SW 1271 (cell line): ENCODE measurements around the gene SMOC1.

Experiments
- DNase-seq, 2 experiments: peaks; one replicate each; lab custom pipeline; 2025; lab: John Stamatoyannopoulos, UW

The SMOC1 gene

DNA sequence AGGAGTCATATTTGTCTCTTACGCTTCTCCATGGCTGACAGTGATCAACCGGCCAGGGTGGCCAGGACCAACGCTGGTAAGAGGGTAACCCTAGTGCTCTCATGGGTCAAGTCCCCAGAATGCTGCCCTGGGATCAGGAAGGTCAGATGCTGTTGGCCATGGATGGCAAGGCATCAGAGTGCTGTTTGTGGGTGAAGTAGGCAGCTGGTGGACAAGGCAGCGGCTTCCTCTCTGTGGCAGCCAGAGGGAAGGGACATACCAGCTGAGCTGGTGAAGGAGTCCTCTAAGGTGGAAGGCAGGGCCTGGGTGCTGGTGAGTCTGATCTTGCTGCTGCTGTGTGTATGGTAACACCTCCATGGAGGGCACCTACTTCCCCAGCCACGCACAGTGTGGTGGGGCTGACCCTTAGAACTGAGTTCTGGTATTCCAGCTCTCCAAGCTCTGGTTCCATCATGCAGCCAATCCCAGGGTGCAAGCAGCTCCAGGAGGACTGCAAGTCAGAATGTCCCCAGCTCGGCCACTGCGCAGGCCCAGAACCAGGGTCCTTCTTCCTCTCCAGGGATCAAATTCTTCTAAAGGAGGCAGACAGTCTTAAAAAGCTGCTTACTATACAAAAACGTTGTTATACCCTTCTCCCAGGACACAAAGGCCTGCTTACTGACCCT, 13.4 kb upstream of the SMOC1 start:
- no peak for DNase-seq

DNA sequence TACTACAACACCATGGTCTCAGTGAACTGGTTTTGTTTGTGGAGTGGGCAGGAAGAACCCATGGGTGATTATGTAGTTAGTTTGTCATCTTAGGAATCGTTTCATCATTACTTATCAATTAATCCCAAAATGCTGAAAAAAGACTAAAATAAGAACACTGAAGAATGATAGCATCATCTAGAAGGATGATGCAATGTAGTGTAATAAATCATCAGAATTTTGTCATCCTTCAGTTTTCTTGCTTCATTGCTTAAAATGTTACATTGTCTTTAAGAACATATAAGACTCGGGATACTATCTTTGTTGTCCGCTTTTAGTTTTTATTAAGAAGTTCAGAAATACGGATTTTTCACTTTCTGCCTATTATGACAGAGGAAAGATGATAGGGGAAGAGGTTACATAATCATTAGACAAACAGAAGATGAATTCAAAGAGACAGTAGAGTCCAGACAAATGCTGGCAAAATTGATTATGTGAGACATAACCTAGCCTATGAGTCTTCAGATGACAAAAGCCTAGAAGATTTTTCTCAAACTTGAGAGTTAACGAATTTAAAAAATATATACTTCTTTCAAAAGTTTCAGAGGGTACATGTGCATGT, 10.8 kb upstream of the SMOC1 start:
- no peak for DNase-seq

GRCh38 chr14:69870613-69871012, 8.6 kb upstream of the SMOC1 start:
- no peak for DNase-seq

- DNase-seq, result no peak
These were observed 5.1 kb upstream of the SMOC1 start for GRCh38 chr14:69873877-69874780.

GRCh38 chr14:69876221-69876847, 2.9 kb upstream of the SMOC1 start:
- DNase-seq, result no peak

- no peak for DNase-seq
These were observed 2.3 kb upstream of the SMOC1 start for GRCh38 chr14:69876848-69877306.

DNA sequence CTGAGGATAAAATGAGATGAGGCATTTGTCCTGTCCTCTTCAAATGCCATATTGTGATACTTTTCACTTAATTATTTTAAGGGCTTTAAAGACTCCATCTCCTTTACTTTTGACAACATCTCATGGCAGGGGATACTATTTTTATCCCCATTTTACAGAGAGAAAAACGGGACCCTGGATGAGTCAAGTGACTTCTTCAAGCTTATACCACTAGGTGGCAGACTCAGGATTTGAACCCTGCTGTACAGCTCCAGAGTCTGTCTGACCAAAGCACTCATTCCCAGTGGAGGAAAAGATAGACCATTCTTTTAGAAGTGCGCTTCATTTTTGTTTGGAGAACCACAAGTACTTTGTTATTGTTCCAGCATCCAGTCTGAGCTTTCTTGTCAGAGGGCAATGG, 1.7 kb upstream of the SMOC1 start:
- DNase-seq, result peak in 1 of 2 experiments; percentile 4

DNA sequence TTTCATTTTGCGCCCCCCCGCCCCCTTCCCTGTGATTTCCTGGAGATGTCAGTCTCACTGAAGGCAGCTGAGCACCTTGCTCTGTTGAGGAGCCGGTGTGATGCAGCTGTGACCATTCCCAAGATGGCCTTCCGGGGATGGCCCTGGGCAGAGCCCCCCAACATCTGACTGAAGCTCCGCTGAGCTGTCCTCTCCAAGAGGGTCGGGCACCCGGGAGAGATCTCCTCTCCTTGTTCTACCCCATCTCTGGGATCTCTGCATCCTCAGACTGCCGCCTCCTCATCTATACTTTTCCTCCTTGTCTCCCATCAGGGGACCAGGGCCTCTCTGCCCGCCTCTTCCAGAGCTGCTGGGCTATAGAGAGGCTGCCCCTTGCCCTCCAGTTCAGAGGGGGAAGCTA, 965 bp upstream of the SMOC1 start:
- DNase-seq, result no peak

DNA sequence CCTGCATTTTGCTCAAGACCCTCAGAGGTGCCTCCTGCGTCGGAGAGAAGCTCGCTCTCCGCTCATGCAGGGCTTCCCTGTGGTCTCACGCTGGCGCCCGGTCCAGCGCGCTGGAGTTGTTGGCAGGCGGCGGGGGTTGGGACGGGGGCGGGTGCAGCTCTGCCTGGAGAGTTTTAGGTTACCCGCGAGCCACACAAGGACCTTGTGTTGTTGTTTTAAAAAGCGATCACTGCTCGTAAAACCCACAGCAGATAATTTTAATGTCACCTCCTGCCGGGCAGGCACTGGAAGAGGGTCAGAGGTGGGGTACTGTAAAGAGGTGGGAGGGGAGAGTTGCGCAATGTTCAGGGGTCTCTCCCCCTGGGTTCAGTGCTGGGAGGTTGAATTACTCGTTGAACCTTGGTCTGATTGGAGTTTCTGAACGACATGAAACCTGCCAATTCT, 850 bp downstream of the SMOC1 start:
- DNase-seq, result no peak

DNA sequence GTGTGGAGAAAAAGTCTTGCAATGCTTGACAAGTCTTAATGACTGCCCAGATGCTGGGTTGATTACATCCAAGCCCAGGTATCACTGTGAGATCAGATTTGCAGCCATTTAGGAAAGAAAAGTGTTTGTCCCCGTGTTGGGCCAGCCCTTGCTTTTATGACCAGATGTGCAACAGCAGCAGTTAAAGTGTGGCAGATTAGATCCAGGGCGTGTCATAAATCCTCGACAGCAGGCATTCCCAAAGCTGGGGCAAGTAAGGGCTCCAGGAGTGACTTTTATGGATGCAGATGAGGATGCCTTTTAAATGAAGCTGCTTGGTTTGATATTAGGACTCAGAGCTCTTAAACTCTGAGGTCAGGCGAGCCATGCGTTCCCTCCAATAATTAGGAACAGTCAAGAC, 1.7 kb downstream of the SMOC1 start:
- DNase-seq, result no peak

- DNase-seq, result no peak
These were observed 3.1 kb downstream of the SMOC1 start for GRCh38 chr14:69882116-69882864.

- no peak for DNase-seq
These were observed 3.7 kb downstream of the SMOC1 start for GRCh38 chr14:69882915-69883314.

DNA sequence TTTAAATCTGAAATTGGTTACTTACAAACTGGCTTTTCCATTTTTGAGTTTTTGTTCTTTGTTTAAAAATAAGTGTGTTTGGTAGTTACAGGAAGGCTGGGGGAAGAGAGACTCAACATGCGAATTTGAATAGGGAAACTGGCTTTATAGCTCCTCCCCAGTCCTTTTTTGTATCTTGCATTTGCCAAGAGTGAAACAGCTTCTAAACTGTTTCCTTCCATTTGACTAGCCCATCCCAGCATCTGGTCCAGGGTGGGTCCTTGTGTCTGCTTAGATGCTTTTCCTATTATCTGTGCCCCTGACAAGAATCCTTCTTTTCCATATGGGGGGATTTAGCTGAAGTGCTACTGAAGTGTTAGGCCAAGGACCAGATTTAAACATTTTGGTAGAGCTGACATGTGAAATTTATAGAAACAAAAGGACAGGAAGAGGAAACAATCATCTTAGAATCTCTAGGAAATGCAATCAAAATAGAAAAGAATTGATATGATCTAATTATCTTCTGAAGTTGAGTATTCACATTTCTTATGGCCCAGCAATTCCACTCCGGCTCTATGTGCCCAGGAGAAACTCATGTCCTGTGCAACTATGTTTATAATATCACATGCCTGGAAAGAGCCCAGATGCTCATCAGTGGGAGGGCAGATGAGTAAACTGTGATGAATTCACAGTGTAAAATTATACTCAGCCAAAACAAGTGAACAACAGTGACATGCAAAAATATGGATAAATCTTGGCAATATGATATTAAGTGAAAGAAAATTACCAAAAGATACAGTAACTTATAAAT, 7.4 kb downstream of the SMOC1 start:
- no peak for DNase-seq

GRCh38 chr14:69887740-69888657, 8.8 kb downstream of the SMOC1 start:
- DNase-seq, result no peak

- DNase-seq, result no peak
These were observed 12.2 kb downstream of the SMOC1 start for GRCh38 chr14:69891422-69891821.

DNA sequence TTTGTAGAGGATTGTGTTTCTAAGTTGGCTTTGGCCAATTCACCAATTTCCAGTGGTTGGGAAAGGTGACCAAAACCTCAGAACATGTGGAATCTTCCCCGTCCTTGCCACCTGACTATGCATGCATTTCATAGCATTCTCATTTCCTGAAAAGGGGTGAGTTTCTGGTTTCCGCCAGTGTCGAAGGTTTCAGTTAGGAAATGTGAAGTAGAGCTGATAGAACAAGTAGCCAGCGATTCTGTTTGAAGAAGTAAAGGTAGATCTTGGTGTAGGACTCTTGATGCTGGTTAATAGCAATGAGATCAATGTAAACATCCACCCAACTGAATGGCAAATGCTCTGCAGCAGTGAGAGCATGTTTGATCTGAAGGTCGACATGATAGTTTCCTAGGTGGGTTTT, 15.9 kb downstream of the SMOC1 start:
- DNase-seq, result no peak

- no peak for DNase-seq
These were observed 16.9 kb downstream of the SMOC1 start for GRCh38 chr14:69896080-69896479.

DNA sequence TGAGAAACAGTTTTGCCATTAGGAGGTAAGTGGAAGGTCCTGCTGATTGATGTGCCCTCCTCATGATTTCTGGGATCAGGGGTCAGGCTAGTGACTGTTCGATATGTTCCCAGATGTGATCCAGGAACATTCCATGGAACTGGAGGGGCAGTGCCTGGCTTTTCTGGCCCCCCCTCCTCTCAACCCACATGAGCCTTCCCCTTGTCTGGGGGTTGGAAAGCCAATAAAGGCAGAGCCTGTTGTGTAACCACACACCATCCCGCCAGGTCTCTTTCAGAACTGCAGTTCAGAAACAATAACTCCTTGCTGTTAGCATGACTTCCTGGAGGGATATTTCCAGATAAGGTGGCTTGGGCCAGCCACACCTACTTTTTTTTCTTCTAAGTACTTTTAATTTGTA, 17.8 kb downstream of the SMOC1 start:
- DNase-seq, result no peak

- no peak for DNase-seq
These were observed 21.4 kb downstream of the SMOC1 start for GRCh38 chr14:69900603-69901002.
